Activated naive CD4-positive, alpha-beta T cell treated with anti-CD3 and anti-CD28 coated beads, Interleukin-2, amount 50 U/mL, for 72 hours (primary cell): ENCODE data around the gene RGS11. TPM values are rescaled to one million over a fixed set of nuclear protein-coding genes. Genes with fewer than 3 reads are reported as not detected.
"Not testable (repeated sequence)": the region's sequence is repeated elsewhere in the genome, so short reads cannot be mapped to it uniquely, and the experiment has no call there.

Experiments used
- ATAC-seq, 2 donors: fragments of 150-1000 bp; cut with Tn5 transposase; 2 replicates each; pipeline ENCODE4 v1.10.0; 2021; ENCODE audit warnings: mild to moderate bottlenecking in 2 of 2, moderate library complexity in 2 of 2
- DNase-seq, 2 donors: peaks; one replicate each; pipeline ENCODE4 v3.0.0; 2021 to 2022; ENCODE audit warnings: low spot score in 2 of 2
- H3K27ac Mint-ChIP-seq, 2 donors: one replicate each; pipeline ENCODE4 v1.8.0; 2022; ENCODE audit warnings: mild to moderate bottlenecking in 2 of 2, mixed read lengths in 2 of 2
- H3K36me3 Mint-ChIP-seq, 2 donors: one replicate each; pipeline ENCODE4 v1.8.0; 2022; ENCODE audit warnings: mixed read lengths in 2 of 2
- H3K9me3 Mint-ChIP-seq, 2 donors: one replicate each; pipeline ENCODE4 v1.8.0; 2022; ENCODE audit warnings: mixed read lengths in 2 of 2
- total RNA-seq, 2 donors: library from RNA; stranded (reverse); gene quantifications; one replicate each; pipeline ENCODE4 v1.2.3, GENCODE V29; 2022

RGS11 gene
- total RNA-seq, 2 donors from 2014 or later = 0.14 TPM; not detected in 1

- DNase-seq = no peak
- H3K27ac Mint-ChIP-seq = no peak overlapping the region
- no peak for ATAC-seq
- peaks cover 0 to 2% of the 10 kb centered on the region in 2 donors for H3K9me3 Mint-ChIP-seq
- no peaks in the 10 kb centered on the region for H3K36me3 Mint-ChIP-seq
These were observed 2.9 kb downstream of the RGS11 start for GRCh38 chr16:272633-273546.

GRCh38 chr16:270381-271255 lies 5.1 kb downstream of the RGS11 start:
- H3K36me3 Mint-ChIP-seq = no peaks in the 10 kb centered on the region
- H3K27ac Mint-ChIP-seq = no peak overlapping the region
- H3K9me3 Mint-ChIP-seq = peaks cover 0 to 6% of the 10 kb centered on the region in 2 donors
- DNase-seq = no peak
- ATAC-seq = no peak

GRCh38 chr16:269061-269796 lies 6.5 kb downstream of the RGS11 start:
- no peak for DNase-seq
- ATAC-seq = no peak
- Mint-ChIP-seq H3K27ac (no peak overlapping the region), H3K36me3 (no peaks in the 10 kb centered on the region), H3K9me3 (peaks cover 0 to 6% of the 10 kb centered on the region in 2 donors)

- H3K9me3 Mint-ChIP-seq = peaks cover 0 to 6% of the 10 kb centered on the region in 2 donors
- DNase-seq (no peak), ATAC-seq (no peak)
- H3K36me3 Mint-ChIP-seq = no peaks in the 10 kb centered on the region
- H3K27ac Mint-ChIP-seq = no peak overlapping the region
These were observed 7.3 kb downstream of the RGS11 start for GRCh38 chr16:268141-269053.

- ATAC-seq, DNase-seq, H3K9me3 Mint-ChIP-seq: not testable (repeated sequence)
These were observed 8.2 kb downstream of the RGS11 start for GRCh38 chr16:267562-267961.

GRCh38 chr16:266258-267164 lies 9.2 kb downstream of the RGS11 start:
- Mint-ChIP-seq H3K9me3 (peaks cover 0 to 6% of the 10 kb centered on the region in 2 donors), H3K36me3 (no peaks in the 10 kb centered on the region), H3K27ac (no peak overlapping the region)
- no peak for ATAC-seq
- DNase-seq = no peak

More at GRCh38 chr16:267562-267961, 8.2 kb downstream of the RGS11 start:
- not testable (repeated sequence) for H3K27ac Mint-ChIP-seq, H3K36me3 Mint-ChIP-seq

GRCh38 chr16:265711-266110 lies 10.0 kb downstream of the RGS11 start:
- Mint-ChIP-seq H3K27ac (no peak overlapping the region), H3K9me3 (peaks cover 0 to 6% of the 10 kb centered on the region in 2 donors), H3K36me3 (no peaks in the 10 kb centered on the region)
- no peak for ATAC-seq
- no peak for DNase-seq

- DNase-seq (no peak), ATAC-seq (no peak)
- H3K36me3 Mint-ChIP-seq = no peaks in the 10 kb centered on the region
- H3K9me3 Mint-ChIP-seq = peaks cover 0 to 6% of the 10 kb centered on the region in 2 donors
- H3K27ac Mint-ChIP-seq = no peak overlapping the region
These were observed 10.7 kb downstream of the RGS11 start for GRCh38 chr16:265002-265529.

- no peaks in the 10 kb centered on the region for H3K36me3 Mint-ChIP-seq
- H3K9me3 Mint-ChIP-seq = peaks cover 0 to 6% of the 10 kb centered on the region in 2 donors
- no peak for ATAC-seq
- H3K27ac Mint-ChIP-seq = no peak overlapping the region
- no peak for DNase-seq
These were observed 11.2 kb downstream of the RGS11 start for GRCh38 chr16:264440-264951.

GRCh38 chr16:263944-264343 lies 11.8 kb downstream of the RGS11 start:
- Mint-ChIP-seq H3K36me3 (no peaks in the 10 kb centered on the region), H3K9me3 (peaks cover 0 to 6% of the 10 kb centered on the region in 2 donors), H3K27ac (no peak overlapping the region)
- ATAC-seq (no peak), DNase-seq (no peak)

- Mint-ChIP-seq H3K27ac (no peak overlapping the region), H3K36me3 (no peaks in the 10 kb centered on the region), H3K9me3 (peaks cover 0 to 6% of the 10 kb centered on the region in 2 donors)
- DNase-seq (no peak), ATAC-seq (no peak)
These were observed 12.5 kb downstream of the RGS11 start for GRCh38 chr16:263182-263774.

- H3K36me3 Mint-ChIP-seq = no peaks in the 10 kb centered on the region
- H3K27ac Mint-ChIP-seq = peak overlapping the region in 1 of 2 donors; percentile 36
- ATAC-seq = no peak
These were observed 13.5 kb downstream of the RGS11 start for GRCh38 chr16:262121-262745.

GRCh38 chr16:261031-261691 lies 14.6 kb downstream of the RGS11 start:
- Mint-ChIP-seq H3K27ac (no peak overlapping the region), H3K36me3 (no peaks in the 10 kb centered on the region), H3K9me3 (no peaks in the 10 kb centered on the region)
- no peak for ATAC-seq
- DNase-seq = no peak

More at GRCh38 chr16:262121-262745, 13.5 kb downstream of the RGS11 start:
- H3K9me3 Mint-ChIP-seq = no peaks in the 10 kb centered on the region
- DNase-seq = no peak
